ENCODE results near the gene CWF19L1.

CWF19L1 gene

DNA sequence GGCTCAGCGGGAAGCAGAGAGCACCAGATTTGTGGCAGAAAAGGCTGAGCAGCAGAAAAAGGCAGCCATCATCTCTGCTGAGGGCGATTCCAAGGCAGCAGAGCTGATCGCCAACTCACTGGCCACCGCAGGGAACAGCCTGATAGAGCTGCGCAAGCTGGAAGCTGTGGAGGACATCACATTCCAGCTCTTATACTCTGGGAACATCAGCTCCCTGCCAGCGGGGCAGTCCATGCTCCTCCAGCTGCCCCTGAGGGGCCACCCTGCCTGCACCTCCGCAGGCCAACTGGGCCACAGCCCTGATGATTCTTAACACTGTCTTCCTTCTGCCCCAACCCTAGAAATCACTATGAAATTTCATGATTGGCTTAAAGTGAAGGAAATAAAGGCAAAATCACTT lies 18.6 kb downstream of the CWF19L1 start:
- no peak for DNase-seq (ENCODE audit: low spot score)

- no peak for DNase-seq (ENCODE audit: low spot score)
Observed at GRCh38 chr10:100245484-100246220, 21.8 kb downstream of the CWF19L1 start.

DNA sequence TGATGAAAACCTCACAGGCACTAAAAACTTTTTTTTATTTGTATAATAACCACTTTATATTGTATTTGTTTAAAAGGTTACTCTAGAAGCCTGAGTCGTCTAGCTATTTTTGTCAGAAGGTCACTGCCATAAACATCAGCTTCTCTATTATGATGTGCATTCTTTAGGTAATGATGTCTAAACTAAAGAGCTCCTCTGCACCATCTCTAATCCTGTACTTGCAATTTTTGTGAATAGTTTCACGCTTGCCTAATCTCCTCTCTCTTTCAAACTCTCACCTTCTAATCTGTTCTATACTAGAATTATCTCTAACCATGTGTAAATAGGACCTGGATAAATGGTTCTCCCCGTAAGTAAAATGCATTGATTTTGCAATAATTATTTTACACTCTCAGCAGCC lies 27.6 kb downstream of the CWF19L1 start:
- no peak for DNase-seq (ENCODE audit: low spot score)

GRCh38 chr10:100238429-100238828 lies 29.0 kb downstream of the CWF19L1 start:
- DNase-seq (ENCODE audit: low spot score) = no peak

DNA sequence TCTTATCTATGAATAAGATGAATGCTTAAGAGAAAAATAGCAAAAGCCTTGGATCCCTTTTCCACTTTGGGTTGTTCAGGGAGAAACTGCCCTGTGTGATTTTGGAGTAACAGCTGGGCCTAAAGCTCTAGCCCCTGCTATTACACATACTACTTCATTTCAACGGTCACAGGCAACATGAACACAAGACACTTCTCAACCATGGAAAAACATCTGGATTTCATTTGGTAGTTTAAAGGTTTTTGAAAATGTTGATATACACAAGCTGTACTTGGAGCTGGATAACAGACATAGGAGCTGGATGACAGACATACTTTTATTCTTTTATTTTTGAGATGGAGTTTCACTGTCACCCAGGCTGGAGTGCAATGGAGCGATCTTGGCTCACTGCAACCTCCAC lies 35.3 kb downstream of the CWF19L1 start:
- DNase-seq (ENCODE audit: low spot score) = no peak

- DNase-seq (ENCODE audit: low spot score) = no peak
Observed at GRCh38 chr10:100229819-100230422, 37.5 kb downstream of the CWF19L1 start.

DNA sequence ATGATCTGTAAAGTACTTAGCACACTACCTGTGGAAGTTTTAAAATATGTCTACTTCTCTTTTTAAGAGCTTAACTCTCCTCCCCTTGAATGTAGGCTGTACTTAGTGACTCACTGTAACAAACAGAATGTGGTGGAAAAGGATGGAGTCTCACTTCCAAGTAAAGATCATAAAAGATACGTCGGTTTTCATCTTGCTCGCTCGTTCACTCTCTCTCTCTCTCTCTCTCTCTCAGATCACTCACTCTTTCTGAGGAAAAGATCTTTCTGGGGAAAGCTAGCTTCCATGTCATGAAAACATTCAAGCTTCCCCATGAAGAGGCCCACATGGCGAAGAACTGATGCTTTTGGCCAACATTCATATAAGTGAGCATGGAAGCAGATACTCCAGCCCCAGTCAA lies 43.6 kb downstream of the CWF19L1 start:
- no peak for DNase-seq (ENCODE audit: low spot score)

DNA sequence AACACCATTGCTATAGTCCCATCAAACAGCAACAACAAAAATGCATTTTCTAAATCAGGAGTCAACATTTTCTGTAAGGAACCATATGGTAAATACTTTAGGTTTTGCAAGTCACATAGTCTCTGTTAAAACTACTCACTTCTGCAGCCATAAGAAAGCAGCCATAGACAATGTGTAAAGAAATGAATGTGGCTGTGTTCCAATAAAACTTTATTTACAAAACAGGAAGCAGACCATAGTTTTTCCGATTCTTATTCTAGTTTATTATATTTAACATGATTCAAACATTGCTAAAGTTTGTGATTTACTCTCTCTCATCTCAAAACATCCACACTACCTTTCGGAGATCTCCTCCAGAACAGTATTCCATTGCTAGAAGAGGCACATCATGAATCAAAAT lies 44.9 kb downstream of the CWF19L1 start:
- no peak for DNase-seq (ENCODE audit: low spot score)

DNA sequence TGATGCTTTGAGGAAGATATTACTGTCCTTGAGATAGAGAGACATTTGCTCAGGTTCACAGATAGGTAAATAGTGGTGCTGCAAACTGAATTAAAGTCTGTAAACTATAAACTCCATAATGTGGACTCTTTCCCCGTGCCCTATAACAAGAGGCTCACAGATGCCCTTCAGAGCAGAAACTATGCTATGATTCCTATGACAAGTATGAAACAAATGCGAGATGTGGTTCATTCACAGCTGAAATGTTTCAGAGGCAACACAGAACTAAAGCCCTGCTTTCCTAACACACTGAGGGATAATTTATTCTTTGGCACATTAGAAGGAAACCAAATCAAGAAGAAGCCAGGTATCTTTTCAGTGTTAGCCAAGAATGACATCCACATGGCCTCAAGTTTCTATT lies 51.4 kb downstream of the CWF19L1 start:
- DNase-seq (ENCODE audit: low spot score) = no peak

DNA sequence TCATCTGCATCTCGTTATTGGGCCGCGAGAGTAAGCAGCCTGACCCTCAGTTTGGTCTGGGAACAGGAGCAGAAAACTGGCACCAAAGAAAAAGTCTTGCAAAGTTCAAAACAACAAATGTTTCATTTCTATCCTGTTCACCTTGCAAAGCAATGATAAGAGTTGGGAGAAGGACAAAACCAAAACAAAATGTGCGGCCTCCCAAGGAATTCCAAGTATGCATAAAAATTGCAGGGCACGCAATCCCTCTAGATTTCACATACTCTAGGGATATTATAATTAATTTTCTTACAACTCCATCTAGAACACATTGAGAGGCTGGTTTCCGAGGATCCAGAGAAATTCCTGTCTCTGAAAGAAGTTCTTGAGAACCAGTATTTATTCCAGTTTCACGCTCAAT lies 58.1 kb downstream of the CWF19L1 start:
- DNase-seq (ENCODE audit: low spot score) = no peak

DNA sequence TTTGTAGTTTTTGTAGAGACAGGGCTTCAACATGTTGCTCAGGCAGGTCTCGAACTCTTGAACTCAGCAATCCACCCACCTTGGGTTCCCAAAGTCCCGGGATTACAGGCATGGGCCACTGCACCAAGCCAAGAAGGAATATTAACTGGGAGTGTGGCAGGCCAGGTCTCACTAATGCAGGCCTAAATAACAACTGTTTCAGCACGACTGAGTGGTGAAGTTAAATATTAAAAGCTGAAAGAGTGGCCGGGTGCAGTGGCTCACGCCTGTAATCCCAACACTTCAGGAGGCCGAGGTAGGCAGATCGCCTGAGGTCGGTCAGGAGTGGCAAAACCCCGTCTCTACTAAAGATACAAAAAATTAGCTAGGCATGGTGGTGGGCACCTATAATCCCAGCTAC lies 59.2 kb downstream of the CWF19L1 start:
- no peak for DNase-seq (ENCODE audit: low spot score)

DNA sequence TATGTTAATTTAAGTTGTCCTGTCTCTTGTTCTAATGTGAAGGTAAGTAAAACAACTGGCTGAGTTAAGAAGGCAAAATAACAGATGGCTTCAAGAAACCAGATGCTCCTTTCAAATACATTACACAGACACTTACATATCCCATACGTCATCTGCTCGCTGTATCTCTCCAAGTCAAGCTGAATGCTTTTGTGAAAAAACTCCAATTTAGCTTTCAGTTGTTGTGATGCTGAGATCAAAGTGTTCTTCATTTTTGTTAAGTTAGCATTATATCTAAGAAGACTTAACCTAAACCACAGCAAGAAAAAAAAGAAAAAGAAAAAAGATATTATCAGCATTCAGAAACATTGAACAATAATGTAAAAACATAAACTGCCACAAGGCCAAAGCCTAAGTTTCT lies 63.1 kb downstream of the CWF19L1 start:
- no peak for DNase-seq (ENCODE audit: low spot score)

GRCh38 chr10:100201549-100201948 lies 65.9 kb downstream of the CWF19L1 start:
- no peak for DNase-seq (ENCODE audit: low spot score)

DNA sequence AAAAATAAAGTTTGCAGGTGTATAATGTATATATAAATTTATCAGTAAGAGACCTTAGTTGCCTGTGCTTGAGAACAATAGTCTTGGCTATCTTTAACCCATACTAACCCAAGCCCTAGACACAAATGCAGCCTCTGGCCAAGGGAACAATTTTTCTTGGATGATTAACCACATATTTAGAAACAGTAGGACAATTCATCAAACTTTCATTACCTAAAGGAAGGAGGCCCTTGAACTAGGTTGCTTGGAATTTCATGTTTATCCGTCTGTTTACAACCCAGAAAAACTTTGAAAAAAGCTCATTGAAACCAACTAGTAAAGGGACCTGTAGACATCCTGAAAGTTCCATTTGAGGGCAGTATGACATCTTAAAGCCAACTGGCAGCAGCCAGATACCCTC lies 72.7 kb downstream of the CWF19L1 start:
- no peak for DNase-seq (ENCODE audit: low spot score)

GRCh38 chr10:100192350-100192749 lies 75.1 kb downstream of the CWF19L1 start:
- DNase-seq (ENCODE audit: low spot score) = no peak

DNA sequence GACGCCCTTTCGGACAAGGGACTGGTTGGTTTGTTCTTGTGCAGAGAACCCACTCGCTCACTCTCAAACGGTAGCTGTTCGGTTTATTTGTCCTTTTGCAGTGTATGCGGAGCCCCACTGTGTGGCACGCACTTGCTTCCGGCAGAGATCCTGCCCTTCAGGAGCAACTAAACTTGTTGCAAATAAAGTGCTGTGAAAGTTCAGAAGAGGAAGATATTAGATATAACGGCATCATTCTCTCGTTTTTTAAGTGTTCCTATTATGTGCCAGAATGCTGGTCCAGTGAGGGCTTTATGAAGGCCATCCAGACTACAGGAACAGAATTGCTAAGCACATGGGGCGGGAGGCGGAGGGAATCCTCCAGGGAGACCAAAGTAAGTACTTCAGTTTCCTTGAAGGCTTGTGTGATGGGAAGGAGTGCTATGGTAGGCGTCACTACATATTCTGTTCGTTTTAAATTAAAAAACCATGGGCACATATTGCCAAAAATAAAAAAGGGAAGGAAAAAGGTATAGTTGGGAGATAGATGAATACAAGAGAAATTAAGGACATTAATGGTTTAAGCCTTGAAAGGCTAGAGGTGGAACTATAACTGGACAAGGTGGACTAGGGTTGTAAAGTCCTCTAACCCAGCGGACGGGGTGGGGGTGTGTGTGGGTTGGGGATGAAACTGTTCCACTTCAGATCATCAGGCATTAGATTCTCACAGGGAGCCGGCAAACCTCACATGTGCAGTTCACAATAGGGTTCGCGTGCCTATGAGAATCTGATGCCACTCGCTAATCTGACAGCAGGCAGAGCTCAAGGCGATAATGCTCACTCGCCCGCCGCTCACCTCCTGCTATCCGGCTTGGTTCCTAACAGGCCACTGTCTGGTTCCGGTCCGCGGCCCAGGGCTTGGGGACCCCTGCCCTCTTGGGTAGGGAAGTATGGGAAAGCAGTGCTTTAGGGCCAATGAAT lies 80.9 kb downstream of the CWF19L1 start:
- DNase-seq (ENCODE audit: low spot score) = no peak

GRCh38 chr10:100185364-100186252 lies 81.8 kb downstream of the CWF19L1 start, which contains the start of gene ERLIN1:
Gene ERLIN1 (minus strand): TSS chr10:100186029. CDS start chr10:100185626, 403 bp downstream.
- peak; percentile 91 for DNase-seq (ENCODE audit: low spot score)

DNA sequence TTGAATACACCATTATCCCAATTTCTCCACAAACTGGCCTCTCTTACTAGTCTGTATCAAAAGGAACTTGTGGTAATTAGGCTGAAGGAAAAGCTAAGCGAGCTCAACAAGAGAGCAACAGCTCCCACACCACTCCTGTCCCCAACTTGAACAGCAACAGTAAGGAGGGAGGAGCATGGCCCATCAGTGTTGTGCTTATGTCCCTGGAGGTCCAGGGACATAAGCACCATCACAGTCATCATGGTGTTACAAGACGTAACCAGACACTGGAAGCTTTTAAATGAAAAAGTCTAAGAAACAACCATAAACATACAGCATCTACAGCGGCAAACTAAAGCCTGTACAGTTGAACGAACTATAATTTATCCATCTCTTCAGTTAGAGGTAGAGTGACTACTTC lies 82.6 kb downstream of the CWF19L1 start:
- DNase-seq (ENCODE audit: low spot score) = peak; percentile 14

- DNase-seq (ENCODE audit: low spot score) = no peak
Observed at GRCh38 chr10:100184426-100184825, 83.0 kb downstream of the CWF19L1 start.

DNA sequence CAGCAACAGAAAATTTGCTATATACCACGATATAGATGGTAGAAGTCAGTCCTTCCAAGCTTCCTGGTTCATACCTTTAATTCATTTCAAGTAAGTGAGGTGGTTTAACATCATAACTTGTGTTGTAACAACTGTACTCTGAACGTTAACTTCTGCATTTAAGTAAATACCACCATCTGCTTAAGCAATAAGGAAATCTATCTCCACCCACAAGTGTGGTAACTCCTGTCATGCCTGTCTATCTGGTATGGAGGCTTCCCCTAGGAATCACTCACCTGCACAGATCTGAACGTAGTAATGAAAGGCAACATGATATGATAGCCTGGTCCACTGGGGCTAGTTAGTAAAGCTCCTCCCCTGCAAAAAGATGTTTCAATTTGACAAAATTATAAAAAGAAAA lies 84.0 kb downstream of the CWF19L1 start:
- no peak for DNase-seq (ENCODE audit: low spot score)

GRCh38 chr10:100182908-100183307 lies 84.5 kb downstream of the CWF19L1 start:
- no peak for DNase-seq (ENCODE audit: low spot score)
